A673 (cell line): ENCODE measurements around the gene ORC5. TPM values are rescaled to one million over a fixed set of nuclear protein-coding genes. Genes with fewer than 3 reads are reported as not detected.

Experiments
- Bru-seq: library from RNA; stranded (reverse); fragments of 400-500 nt; gene quantifications from one replicate; lab custom pipeline; 2021; lab: Mats Ljungman, UMichigan
- BruChase-seq, 2 experiments: library from RNA; stranded (reverse); fragments of 400-500 nt; gene quantifications; one replicate each; lab custom pipeline; 2021; lab: Mats Ljungman, UMichigan
- BruUV-seq: library from RNA; stranded (reverse); fragments of 400-500 nt; replicated peaks from 2 replicates; lab custom pipeline; 2021; lab: Mats Ljungman, UMichigan
- CTCF ChIA-PET: fragments of 300-600 bp; sonication (Branson Sonifier 250); formaldehyde crosslinking; loops from one replicate; lab custom pipeline; 2022; ENCODE audit warnings: antibody characterized with exemption; lab: Charles Lee
- POLR2A ChIA-PET: fragments of 300-600 bp; sonication (Branson Sonifier 250); formaldehyde crosslinking; loops from one replicate; lab custom pipeline; 2022; ENCODE audit warnings: antibody characterized with exemption; ENCODE audit not compliant: low non-redundant PET; lab: Charles Lee
- DNase-seq: peaks from one replicate; pipeline ENCODE4 v3.0.0-alpha.2; 2015; ENCODE audit warnings: low spot score
- H3K27ac ChIP-seq: fragments of 200-600 bp; sonication (generic); 2 replicates; pipeline ENCODE4 v1.5.1; 2016; ENCODE audit warnings: mixed run types, low read depth, mild to moderate bottlenecking, mixed read lengths, antibody characterized with exemption, low read length; ENCODE audit not compliant: poor library complexity, severe bottlenecking
- H3K27me3 ChIP-seq: fragments of 200-600 bp; sonication (generic); replicated peaks from 2 replicates; pipeline ENCODE4 v1.6.1; 2017; ENCODE audit warnings: mixed run types, low read depth, mild to moderate bottlenecking, mixed read lengths, antibody characterized with exemption, low read length; ENCODE audit not compliant: insufficient read depth, poor library complexity
- H3K36me3 ChIP-seq: fragments of 200-600 bp; sonication (generic); 2 replicates; pipeline ENCODE4 v1.6.1; 2016; ENCODE audit warnings: mixed run types, mild to moderate bottlenecking, mixed read lengths, antibody characterized with exemption, low read length; ENCODE audit not compliant: insufficient read depth, poor library complexity, severe bottlenecking
- H3K4me1 ChIP-seq: fragments of 200-600 bp; sonication (generic); 2 replicates; pipeline ENCODE4 v1.6.1; 2017; ENCODE audit warnings: mixed run types, mild to moderate bottlenecking, mixed read lengths, antibody characterized with exemption, low read length; ENCODE audit not compliant: insufficient read depth, poor library complexity, severe bottlenecking
- H3K4me3 ChIP-seq: fragments of 200-600 bp; sonication (generic); 2 replicates; pipeline ENCODE4 v1.5.1; 2016; ENCODE audit warnings: low read depth, mixed run types, mild to moderate bottlenecking, mixed read lengths, low read length; ENCODE audit not compliant: poor library complexity, severe bottlenecking
- H3K9me3 ChIP-seq: fragments of 200-600 bp; sonication (generic); 2 replicates; pipeline ENCODE4 v1.6.1; 2016; ENCODE audit warnings: mixed run types, low read depth, mild to moderate bottlenecking, mixed read lengths, antibody characterized with exemption, low read length; ENCODE audit not compliant: poor library complexity, severe bottlenecking
- CTCF ChIP-seq: fragments of 300-800, 200-600 bp; sonication (generic); conservative IDR thresholded peaks from 2 replicates; pipeline ENCODE4 v1.5.1; 2017; ENCODE audit warnings: low read depth, mild to moderate bottlenecking, antibody characterized with exemption, low read length, moderate library complexity, mixed read lengths
- EZH2 ChIP-seq: fragments of 200-600 bp; sonication (generic); IDR thresholded peaks from 2 replicates; pipeline ENCODE4 v1.6.1; 2017; ENCODE audit warnings: borderline replicate concordance, low read depth, mild to moderate bottlenecking, mixed read lengths, antibody characterized with exemption, low read length; ENCODE audit not compliant: poor library complexity, severe bottlenecking
- intact Hi-C: fragments of 100-400 bp; cut with micrococcal nuclease; formaldehyde crosslinking; loops from one replicate; pipeline ENCODE4 v1.10.0; 2022; ENCODE audit not compliant: unreplicated experiment
- long read RNA-seq: library from polyadenylated mRNA; stranded (forward); transcript quantifications from one replicate; pipeline ENCODE4 v2.0.0, GENCODE V29; 2022
- total RNA-seq: library from RNA; stranded (reverse); gene quantifications from 2 replicates; pipeline ENCODE4 v1.2.3, GENCODE V29; 2021

Gene ORC5
- total RNA-seq (29.2 and 36.7 TPM in 2 replicates), Bru-seq, nascent RNA (percentile 87 among the genes with signal in this experiment), BruChase-seq, experiment 1, labeled RNA remaining after a 2-hour chase (percentile 73 among the genes with signal in this experiment), BruChase-seq, experiment 2, labeled RNA remaining after a 6-hour chase (percentile 63 among the genes with signal in this experiment)
- long read RNA-seq, transcript ORC5-201 (14 exons, 1,958 nt), result major isoform, 53 of 71 reads
- long read RNA-seq, transcript ORC5-207 (7 exons, 1,214 nt), result minor isoform, 7 of 71 reads
- long read RNA-seq, partial matches to known transcripts, result 0 of 71 reads
- long read RNA-seq, other reads (novel, unspliced or antisense), result 9 of 71 reads

- Histone ChIP-seq H3K9me3 (no peaks in the 10 kb centered on the region), H3K27me3 (no peaks in the 10 kb centered on the region), H3K27ac (peak within 1 kb of the TSS; percentile 88), H3K36me3 (peaks cover 10% of the 10 kb centered on the region), H3K4me3 (peak within 1 kb of the TSS; percentile 94), H3K4me1 (no peaks in the 10 kb centered on the region)
- POLR2A ChIA-PET, result no interaction called here
- no TSS peak for BruUV-seq
- intact Hi-C loops, result no loop called here
- TF ChIP-seq CTCF (no peak), EZH2 (no peak)
- CTCF ChIA-PET, result no interaction called here
- DNase-seq, result peak; percentile 91
Measured at GRCh38 chr7:104207731-104208420, at the start of gene ORC5. ORC5 (minus strand) TSS chr7:104208013; CDS start chr7:104207904, 109 bp downstream.

GRCh38 chr7:104255616-104256015 is 47.8 kb upstream of the ORC5 start:
- BruUV-seq, result no TSS peak
- Histone ChIP-seq H3K36me3 (no peaks in the 10 kb centered on the region), H3K27me3 (peaks cover 11% of the 10 kb centered on the region), H3K9me3 (no peaks in the 10 kb centered on the region), H3K4me3 (no peak overlapping the region), H3K4me1 (no peaks in the 10 kb centered on the region), H3K27ac (no peak overlapping the region)
- ChIA-PET POLR2A (no interaction called here), CTCF (no interaction called here)
- TF ChIP-seq CTCF, result no peak
- no peak for TF ChIP-seq EZH2
- DNase-seq, result no peak
- intact Hi-C loops, result no loop called here

- no peaks in the 10 kb centered on the region for H3K36me3 ChIP-seq
- ChIA-PET POLR2A (no interaction called here), CTCF (no interaction called here)
- H3K27ac ChIP-seq, result no peak overlapping the region
- no peak overlapping the region for H3K4me3 ChIP-seq
- H3K9me3 ChIP-seq, result no peaks in the 10 kb centered on the region
- no TSS peak for BruUV-seq
- H3K27me3 ChIP-seq, result peaks cover 7% of the 10 kb centered on the region
- intact Hi-C loops, result no loop called here
- DNase-seq, result no peak
- TF ChIP-seq CTCF (no peak), EZH2 (no peak)
- H3K4me1 ChIP-seq, result no peaks in the 10 kb centered on the region
Measured at GRCh38 chr7:104255194-104255593, 47.4 kb upstream of the ORC5 start.
